Stimulated activated CD8-positive, alpha-beta memory T cell treated with anti-CD3 and anti-CD28 coated beads, Interleukin-12 subunit alpha, Interleukin-12 subunit beta, amount 100 ng/mL, for 24 hours (primary cell): ENCODE results near the gene CEMIP2.
"Not testable (repeated sequence)": the region's sequence is repeated elsewhere in the genome, so short reads cannot be mapped to it uniquely, and the experiment has no call there.

ENCODE experiments used
- DNase-seq: peaks from one replicate; pipeline ENCODE4 v3.0.0-alpha.2; 2020; ENCODE audit errors: extremely low read depth

Gene CEMIP2

GRCh38 chr9:71680189-71680980, 87.9 kb downstream of the CEMIP2 start:
- DNase-seq = no peak

- DNase-seq = no peak
These were observed 89.3 kb downstream of the CEMIP2 start for GRCh38 chr9:71678999-71679398.

GRCh38 chr9:71677209-71677608, 91.1 kb downstream of the CEMIP2 start:
- DNase-seq = no peak

GRCh38 chr9:71676460-71676859, 91.9 kb downstream of the CEMIP2 start:
- no peak for DNase-seq

GRCh38 chr9:71675857-71676165, 92.5 kb downstream of the CEMIP2 start:
- no peak for DNase-seq

GRCh38 chr9:71675105-71675856, 93.0 kb downstream of the CEMIP2 start:
- DNase-seq = no peak

GRCh38 chr9:71672573-71672972, 95.7 kb downstream of the CEMIP2 start:
- no peak for DNase-seq

- no peak for DNase-seq
These were observed 97.0 kb downstream of the CEMIP2 start for GRCh38 chr9:71671289-71671688.

- no peak for DNase-seq
These were observed 98.2 kb downstream of the CEMIP2 start for GRCh38 chr9:71670121-71670520.

- no peak for DNase-seq
These were observed 98.9 kb downstream of the CEMIP2 start for GRCh38 chr9:71669284-71669995.

GRCh38 chr9:71668717-71669116, 99.6 kb downstream of the CEMIP2 start:
- DNase-seq = no peak

GRCh38 chr9:71665247-71665646, 103.1 kb downstream of the CEMIP2 start:
- DNase-seq = no peak

GRCh38 chr9:71664566-71664965, 103.7 kb downstream of the CEMIP2 start:
- DNase-seq = no peak

- DNase-seq = no peak
These were observed 104.3 kb downstream of the CEMIP2 start for GRCh38 chr9:71663931-71664459.

GRCh38 chr9:71663216-71663615, 105.1 kb downstream of the CEMIP2 start:
- DNase-seq = no peak

- no peak for DNase-seq
These were observed 106.2 kb downstream of the CEMIP2 start for GRCh38 chr9:71662082-71662481.

GRCh38 chr9:71657276-71657675, 111.0 kb downstream of the CEMIP2 start:
- not testable (repeated sequence) for DNase-seq

- DNase-seq = no peak
These were observed 111.8 kb downstream of the CEMIP2 start for GRCh38 chr9:71656496-71656895.

GRCh38 chr9:71655778-71656177, 112.5 kb downstream of the CEMIP2 start:
- DNase-seq = no peak

GRCh38 chr9:71655141-71655540, 113.2 kb downstream of the CEMIP2 start:
- no peak for DNase-seq

- no peak for DNase-seq
These were observed 115.8 kb downstream of the CEMIP2 start for GRCh38 chr9:71652480-71652879.

- no peak for DNase-seq
These were observed 119.9 kb downstream of the CEMIP2 start for GRCh38 chr9:71648453-71648852.
